K562 treated with DMSO at 1 percent for 24 hours (cell line): ENCODE results near the gene GPR50. TPM values are rescaled to one million over a fixed set of nuclear protein-coding genes. Genes with fewer than 3 reads are reported as not detected.

Experiments
- total RNA-seq: library from RNA; unstranded; fragments of 300-600 nt; gene quantifications from 2 replicates; pipeline ENCODE4 v1.2.3, GENCODE V29; 2022; ENCODE audit warnings: low read depth; ENCODE audit not compliant: insufficient read depth

The GPR50 gene
- total RNA-seq: 0.22 and 0.44 TPM in 2 replicates

GRCh38 chrX:151176231-151176750, at the start of gene GPR50:
GPR50 (plus strand) TSS chrX:151176584; CDS start chrX:151176722, 138 bp downstream.

Other genes starting within 250 kb of the GPR50 start
- gene HMGB3, start 193.2 kb upstream of the GPR50 start, total RNA-seq: 29.6 and 30.2 TPM in 2 replicates
- 7.4 and 8.8 TPM in 2 replicates for gene VMA21, start 220.6 kb downstream of the GPR50 start, total RNA-seq